Suprapubic skin (tissue), 4 donors: Measurements from ENCODE around the gene TCP1. TPM values are rescaled to one million over a fixed set of nuclear protein-coding genes. Genes with fewer than 3 reads are reported as not detected.
"Not testable (repeated sequence)": the region's sequence is repeated elsewhere in the genome, so short reads cannot be mapped to it uniquely, and the experiment has no call there.

Source experiments
- DNase-seq, 2 donors: peaks; one replicate each; pipeline ENCODE4 v3.0.0-alpha.2; 2019; ENCODE audit warnings: low spot score in 2 of 2
- H3K27ac ChIP-seq: fragments of 200-600 bp; sonication (generic); one replicate; pipeline ENCODE4 v1.5.1; 2019
- H3K27me3 ChIP-seq: fragments of 200-600 bp; sonication (generic); one replicate; pipeline ENCODE4 v1.5.1; 2019
- H3K36me3 ChIP-seq: fragments of 200-600 bp; sonication (generic); one replicate; pipeline ENCODE4 v1.5.1; 2019
- H3K4me1 ChIP-seq: fragments of 200-600 bp; sonication (generic); one replicate; pipeline ENCODE4 v1.5.1; 2019
- H3K4me3 ChIP-seq: fragments of 200-600 bp; sonication (generic); one replicate; pipeline ENCODE4 v1.5.1; 2019; ENCODE audit warnings: mild to moderate bottlenecking
- H3K9me3 ChIP-seq: fragments of 200-600 bp; sonication (generic); one replicate; pipeline ENCODE4 v1.5.1; 2019
- EP300 ChIP-seq: sonication (generic); formaldehyde crosslinking; IDR thresholded peaks from one replicate; pipeline ENCODE4 v1.6.1; 2017; ENCODE audit warnings: antibody characterized with exemption
- POLR2A ChIP-seq, 2 donors: fragments of 450-650 bp; IDR thresholded peaks; one replicate each; pipeline ENCODE4 v1.6.1; 2017; ENCODE audit warnings: antibody characterized with exemption in 2 of 2, mild to moderate bottlenecking in 2 of 2, moderate library complexity in 2 of 2
- POLR2AphosphoS5 ChIP-seq, 3 donors: sonication (generic); formaldehyde crosslinking; IDR thresholded peaks; one replicate each; pipeline ENCODE4 v1.6.1; 2017; ENCODE audit warnings: antibody characterized with exemption in 3 of 3
- WGBS: methylation state at CpG from one replicate; pipeline ENCODE4 v1.1.5; 2018; 5-methylcytosine and 5-hydroxymethylcytosine counted together
- total RNA-seq, 4 donors: library from RNA; depleted of rRNA; stranded (reverse); fragments of >200 nt; gene quantifications; one replicate each; pipeline ENCODE4 v1.1.0, GENCODE V29; 2016
- TF ChIP-seq, protein P1 (sequence below), 2 donors: fragments of 200-600 bp in 1 of 2; fragments of 450-650 bp in 1 of 2; sonication (generic) in 1 of 2; IDR thresholded peaks; one replicate each; pipeline ENCODE4 v1.5.1; 2016 to 2019; ENCODE audit warnings: antibody characterized with exemption in 2 of 2, mild to moderate bottlenecking in 1 of 2, moderate library complexity in 1 of 2

The TCP1 gene
- total RNA-seq, 4 donors from 2014 or later, result 133 to 150 (median 139) TPM

DNA sequence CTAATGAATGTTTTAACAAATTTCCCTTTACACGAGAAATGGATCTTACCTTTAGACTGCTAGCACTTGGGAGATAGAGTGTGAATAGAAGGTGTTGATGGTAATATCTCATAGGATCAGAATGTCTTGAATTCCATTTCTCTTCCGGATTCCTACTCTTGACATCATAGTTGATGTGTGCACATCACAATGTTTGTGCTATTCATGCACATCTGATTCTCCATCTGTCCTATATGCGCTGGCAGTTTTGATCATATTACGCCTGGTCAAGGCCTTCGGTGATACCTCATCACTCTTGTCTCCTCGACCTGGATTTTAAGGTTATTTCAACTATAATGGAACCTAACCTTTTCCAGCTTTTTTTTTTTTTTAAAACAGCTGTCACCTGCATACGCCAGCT is 44.3 kb downstream of the TCP1 start:
- 88% methylated on average over 7 of the region's 7 CpGs for WGBS
- no peaks in the 10 kb centered on the region for H3K27me3 ChIP-seq
- peaks cover 98% of the 10 kb centered on the region for H3K36me3 ChIP-seq
- no peak for TF ChIP-seq POLR2AphosphoS5 (IDR thresholded peaks at IDR 0.05)
- TF ChIP-seq EP300, result no peak
- no peak for TF ChIP-seq POLR2A (IDR thresholded peaks at IDR 0.05)
- TF ChIP-seq, protein P1, sequence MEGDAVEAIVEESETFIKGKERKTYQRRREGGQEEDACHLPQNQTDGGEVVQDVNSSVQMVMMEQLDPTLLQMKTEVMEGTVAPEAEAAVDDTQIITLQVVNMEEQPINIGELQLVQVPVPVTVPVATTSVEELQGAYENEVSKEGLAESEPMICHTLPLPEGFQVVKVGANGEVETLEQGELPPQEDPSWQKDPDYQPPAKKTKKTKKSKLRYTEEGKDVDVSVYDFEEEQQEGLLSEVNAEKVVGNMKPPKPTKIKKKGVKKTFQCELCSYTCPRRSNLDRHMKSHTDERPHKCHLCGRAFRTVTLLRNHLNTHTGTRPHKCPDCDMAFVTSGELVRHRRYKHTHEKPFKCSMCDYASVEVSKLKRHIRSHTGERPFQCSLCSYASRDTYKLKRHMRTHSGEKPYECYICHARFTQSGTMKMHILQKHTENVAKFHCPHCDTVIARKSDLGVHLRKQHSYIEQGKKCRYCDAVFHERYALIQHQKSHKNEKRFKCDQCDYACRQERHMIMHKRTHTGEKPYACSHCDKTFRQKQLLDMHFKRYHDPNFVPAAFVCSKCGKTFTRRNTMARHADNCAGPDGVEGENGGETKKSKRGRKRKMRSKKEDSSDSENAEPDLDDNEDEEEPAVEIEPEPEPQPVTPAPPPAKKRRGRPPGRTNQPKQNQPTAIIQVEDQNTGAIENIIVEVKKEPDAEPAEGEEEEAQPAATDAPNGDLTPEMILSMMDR (IDR thresholded peaks at IDR 0.05), result no peak
- no peak for DNase-seq
- H3K27ac ChIP-seq, result no peak overlapping the region
- no peaks in the 10 kb centered on the region for H3K9me3 ChIP-seq
- H3K4me1 ChIP-seq, result no peaks in the 10 kb centered on the region
- no peak overlapping the region for H3K4me3 ChIP-seq

DNA sequence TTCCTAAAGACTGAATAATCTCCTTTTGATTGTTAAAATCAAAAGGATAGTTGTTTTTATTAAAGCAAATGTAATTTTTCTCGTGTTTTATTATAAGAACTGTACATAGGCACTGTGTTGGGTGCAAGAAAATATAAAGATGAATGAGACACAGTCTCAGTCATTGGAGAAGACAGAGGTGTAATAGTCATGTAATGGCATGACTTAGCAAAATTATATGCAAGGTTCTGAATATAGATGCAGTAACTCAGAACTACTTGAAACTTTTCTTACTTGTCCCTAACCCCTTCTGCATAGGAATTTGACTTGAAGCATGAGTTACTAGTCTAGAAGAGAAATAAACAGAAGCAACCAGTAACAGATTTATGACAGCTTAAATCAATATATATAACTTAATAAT is 47.2 kb downstream of the TCP1 start:
- H3K4me3 ChIP-seq, result no peak overlapping the region
- no peak for DNase-seq
- TF ChIP-seq, protein P1 (IDR thresholded peaks at IDR 0.05), result no peak
- TF ChIP-seq POLR2A (IDR thresholded peaks at IDR 0.05) (no peak), EP300 (no peak), POLR2AphosphoS5 (IDR thresholded peaks at IDR 0.05) (no peak)
- 94% methylated on average over 1 of the region's 1 CpG for WGBS
- no peak overlapping the region for H3K27ac ChIP-seq
- H3K9me3 ChIP-seq, result no peaks in the 10 kb centered on the region
- H3K36me3 ChIP-seq, result peaks cover 73% of the 10 kb centered on the region
- no peaks in the 10 kb centered on the region for H3K27me3 ChIP-seq
- peaks cover 4% of the 10 kb centered on the region for H3K4me1 ChIP-seq

DNA sequence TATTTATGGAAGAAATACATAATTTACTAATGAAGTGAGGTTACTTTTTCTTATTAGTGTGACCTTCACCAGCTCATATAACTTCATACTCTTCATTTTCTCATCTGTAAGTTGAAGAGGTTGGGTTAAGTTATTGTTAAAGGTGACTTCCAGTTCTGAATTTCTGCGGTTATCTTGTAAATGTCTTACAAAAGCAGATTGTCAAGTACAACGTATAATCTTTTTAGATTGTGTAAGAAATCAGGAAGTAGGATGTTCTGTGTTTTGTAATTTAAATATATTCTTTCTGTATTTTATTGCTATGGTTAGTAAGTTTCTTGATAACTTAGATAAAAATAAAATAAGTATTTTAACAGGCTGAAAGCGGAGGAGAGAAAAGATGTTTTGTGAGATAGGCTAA is 50.1 kb downstream of the TCP1 start:
- TF ChIP-seq, protein P1 (IDR thresholded peaks at IDR 0.05), result no peak
- no peak for TF ChIP-seq POLR2A (IDR thresholded peaks at IDR 0.05)
- no peak overlapping the region for H3K27ac ChIP-seq
- peaks cover 20% of the 10 kb centered on the region for H3K4me1 ChIP-seq
- WGBS, result 69% methylated on average over 3 of the region's 3 CpGs
- H3K9me3 ChIP-seq, result no peaks in the 10 kb centered on the region
- DNase-seq, result no peak
- no peaks in the 10 kb centered on the region for H3K27me3 ChIP-seq
- H3K4me3 ChIP-seq, result no peak overlapping the region
- peaks cover 45% of the 10 kb centered on the region for H3K36me3 ChIP-seq

DNA sequence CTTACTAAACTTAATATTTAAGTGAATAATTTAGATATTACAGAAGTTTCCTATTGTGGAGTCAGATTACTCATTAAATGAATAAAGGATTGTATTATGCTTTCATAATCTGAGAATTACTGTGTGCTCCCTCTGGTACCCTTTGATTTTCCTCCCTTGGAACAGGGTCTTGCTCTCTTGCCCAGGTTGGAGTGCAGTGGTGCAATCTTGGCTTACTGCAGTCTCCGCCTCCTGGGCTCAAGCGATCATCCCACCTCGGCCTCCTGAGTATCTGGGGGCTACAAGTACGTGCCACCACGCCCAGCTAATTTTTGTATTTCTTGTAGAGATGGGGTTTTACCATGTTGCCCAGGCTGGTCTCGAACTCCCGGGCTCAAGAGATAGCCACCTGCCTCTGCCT is 52.5 kb downstream of the TCP1 start:
- Histone ChIP-seq H3K27me3 (no peaks in the 10 kb centered on the region), H3K36me3 (peaks cover 21% of the 10 kb centered on the region), H3K27ac (no peak overlapping the region), H3K4me3 (no peak overlapping the region), H3K4me1 (peaks cover 29% of the 10 kb centered on the region), H3K9me3 (no peaks in the 10 kb centered on the region)
- TF ChIP-seq, protein P1 (IDR thresholded peaks at IDR 0.05), result no peak
- TF ChIP-seq POLR2AphosphoS5 (IDR thresholded peaks at IDR 0.05) (no peak), POLR2A (IDR thresholded peaks at IDR 0.05) (no peak), EP300 (no peak)
- DNase-seq, result no peak
- 90% methylated on average over 7 of the region's 7 CpGs for WGBS

DNA sequence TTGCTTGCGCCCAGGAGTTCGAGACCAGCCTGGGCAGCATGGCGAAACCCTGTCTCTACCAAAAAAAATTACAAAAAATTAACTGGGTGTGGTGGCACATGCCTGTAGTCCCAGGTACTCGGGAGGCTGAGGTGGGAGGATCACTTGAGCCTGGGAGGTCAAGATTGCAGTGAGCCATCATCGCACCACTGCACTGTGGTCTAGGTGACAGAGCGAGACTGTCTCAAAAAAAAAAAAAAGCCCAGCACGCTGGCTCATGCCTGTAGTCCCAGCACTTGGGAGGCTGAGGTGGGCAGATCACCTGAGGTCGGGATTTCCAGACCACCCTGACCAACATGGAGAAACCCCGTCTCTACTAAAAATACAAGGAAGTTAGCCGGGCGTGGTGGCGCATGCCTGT is 56.0 kb downstream of the TCP1 start:
- not testable (repeated sequence) for H3K36me3 ChIP-seq, H3K9me3 ChIP-seq, H3K27me3 ChIP-seq, DNase-seq, H3K27ac ChIP-seq, H3K4me3 ChIP-seq
- H3K4me1 ChIP-seq, result peaks cover 52% of the 10 kb centered on the region
- WGBS, result 96% methylated on average over 12 of the region's 12 CpGs

DNA sequence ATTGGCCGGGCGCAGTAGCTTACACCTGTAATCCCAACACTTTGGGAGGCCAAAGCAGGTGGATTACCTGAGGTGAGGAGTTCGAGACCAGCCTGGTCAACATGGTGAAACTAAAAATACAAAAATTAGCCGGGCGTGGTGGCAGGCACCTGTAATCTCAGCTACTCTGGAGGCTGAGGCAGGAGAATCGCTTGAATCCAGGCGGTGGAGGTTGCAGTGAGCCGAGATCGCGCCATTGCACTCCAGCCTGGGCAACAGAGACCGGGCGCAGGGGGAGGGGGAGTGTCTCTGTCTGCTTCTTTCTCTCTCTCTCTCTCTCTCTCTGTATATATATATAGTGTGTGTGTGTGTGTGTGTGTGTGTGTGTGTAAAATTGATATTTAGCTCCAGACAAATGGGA is 56.9 kb downstream of the TCP1 start:
- not testable (repeated sequence) for H3K27ac ChIP-seq, H3K9me3 ChIP-seq, H3K36me3 ChIP-seq, H3K27me3 ChIP-seq, H3K4me3 ChIP-seq, DNase-seq
- 96% methylated on average over 12 of the region's 12 CpGs for WGBS
- peaks cover 52% of the 10 kb centered on the region for H3K4me1 ChIP-seq
